ENCODE measurements around the gene SPATS2L.

SPATS2L gene

DNA sequence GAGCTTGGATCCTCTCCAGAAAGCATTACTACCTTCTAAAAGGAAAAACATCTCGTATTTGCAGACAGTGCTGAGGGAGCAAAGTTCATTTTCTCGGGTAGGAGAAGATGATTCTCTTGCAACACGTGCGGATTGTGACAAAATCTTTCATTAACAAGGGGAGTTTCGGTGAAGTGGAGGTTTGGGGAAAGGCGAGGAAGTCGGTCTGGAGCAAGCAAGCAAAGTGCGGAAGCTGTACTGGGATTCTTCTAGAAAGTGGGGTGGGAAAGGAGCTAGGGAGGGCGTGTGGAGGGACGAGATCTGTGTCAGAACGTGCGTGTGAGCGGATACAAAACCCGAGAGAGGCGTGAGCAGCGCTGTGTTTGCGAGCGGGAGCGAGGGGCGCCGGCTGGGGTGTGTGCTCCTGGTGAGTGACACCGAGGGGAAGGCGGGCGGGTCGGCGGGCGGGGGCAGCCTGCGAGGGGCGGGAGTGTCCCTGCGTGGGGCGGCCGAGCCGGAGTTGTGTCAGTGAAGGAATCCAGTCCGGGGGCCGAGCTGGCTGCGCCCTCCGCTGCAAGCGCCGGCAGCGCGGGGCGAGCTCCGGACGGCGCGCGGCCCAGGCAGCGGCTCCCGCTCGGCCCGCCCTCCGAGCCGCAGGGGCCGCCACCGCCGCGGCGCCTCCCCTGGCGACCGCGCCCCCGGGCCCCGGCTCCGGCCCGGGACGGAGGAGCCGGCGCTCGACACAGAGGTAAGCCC, at the start of gene SPATS2L:
TSS of gene SPATS2L (plus strand) at position 498 of the 735 bp plus-strand sequence. CDS start 82,552 bp downstream, outside the sequence.
- no peak for FAIRE-seq

- FAIRE-seq = no peak
Observed at GRCh38 chr2:200257570-200257969, 48.9 kb upstream of the SPATS2L start.

DNA sequence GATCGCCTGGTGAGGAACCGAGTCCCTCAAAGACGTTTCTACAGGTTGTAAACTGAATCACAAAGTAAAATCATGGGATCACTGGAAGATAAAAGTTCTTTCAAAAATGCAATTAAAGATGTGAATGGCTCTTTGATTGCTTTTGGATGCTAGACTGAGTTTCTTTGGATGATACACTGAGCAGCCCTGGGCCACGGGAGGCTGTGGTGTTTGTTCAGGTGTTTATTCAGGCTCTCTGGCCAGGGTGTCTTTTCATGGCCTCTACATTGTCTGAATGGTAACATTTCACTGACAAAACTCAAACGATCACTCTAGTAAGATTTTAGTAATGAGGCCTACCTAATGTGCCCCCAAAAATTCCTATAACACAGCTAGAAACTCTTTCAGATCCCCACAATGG, 48.4 kb upstream of the SPATS2L start:
- FAIRE-seq = no peak

DNA sequence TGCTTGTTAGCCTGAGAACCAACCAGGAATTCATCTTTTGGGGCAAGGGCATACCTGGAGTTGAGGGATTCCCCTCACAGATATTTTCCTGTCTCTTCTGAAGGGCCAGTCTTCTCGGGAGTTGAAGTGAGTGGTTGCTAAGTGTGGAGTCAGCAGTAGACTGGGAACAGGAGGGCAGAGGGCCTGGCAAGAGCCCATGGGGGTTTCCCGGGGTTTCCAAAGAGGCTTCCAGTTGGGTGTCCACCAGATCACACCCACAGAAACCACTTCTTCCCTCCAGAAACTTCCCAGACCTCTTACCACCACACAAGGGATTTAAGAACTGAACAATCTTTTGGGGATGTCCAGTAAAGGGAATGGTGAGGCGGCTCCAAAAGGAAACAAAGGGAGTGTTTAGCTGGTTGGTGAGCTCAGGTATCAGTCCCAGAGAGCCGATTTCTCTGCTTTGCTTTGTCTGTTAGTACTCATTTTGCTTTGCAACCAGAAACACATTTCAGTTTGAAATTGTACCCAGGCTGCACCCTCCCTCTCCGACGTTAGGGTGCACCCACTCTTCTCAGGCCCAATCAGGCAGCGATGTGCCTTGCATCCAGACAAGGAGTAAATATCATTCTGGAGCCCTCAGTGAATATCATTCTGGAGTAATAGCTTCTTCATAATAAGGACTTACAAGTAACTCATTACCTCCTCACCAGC, 47.5 kb upstream of the SPATS2L start:
- FAIRE-seq = no peak

DNA sequence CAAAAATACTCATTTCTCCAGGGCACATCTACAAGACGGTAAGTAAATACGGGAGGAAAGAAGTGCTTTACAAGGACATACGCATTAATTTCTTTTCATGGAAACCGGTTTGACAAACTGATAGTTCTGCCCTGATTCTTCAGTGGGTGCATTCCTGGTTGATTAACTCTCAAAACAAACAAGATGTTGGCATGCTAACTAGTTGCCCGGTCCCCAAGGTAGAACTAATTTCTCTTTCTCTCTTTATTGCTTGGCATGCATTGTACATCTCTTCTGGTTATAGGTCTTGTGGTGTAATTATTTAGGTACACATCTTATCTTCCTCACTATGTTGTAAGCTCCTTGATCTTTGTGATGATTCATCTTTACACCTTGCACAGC, 46.9 kb upstream of the SPATS2L start:
- FAIRE-seq = no peak

DNA sequence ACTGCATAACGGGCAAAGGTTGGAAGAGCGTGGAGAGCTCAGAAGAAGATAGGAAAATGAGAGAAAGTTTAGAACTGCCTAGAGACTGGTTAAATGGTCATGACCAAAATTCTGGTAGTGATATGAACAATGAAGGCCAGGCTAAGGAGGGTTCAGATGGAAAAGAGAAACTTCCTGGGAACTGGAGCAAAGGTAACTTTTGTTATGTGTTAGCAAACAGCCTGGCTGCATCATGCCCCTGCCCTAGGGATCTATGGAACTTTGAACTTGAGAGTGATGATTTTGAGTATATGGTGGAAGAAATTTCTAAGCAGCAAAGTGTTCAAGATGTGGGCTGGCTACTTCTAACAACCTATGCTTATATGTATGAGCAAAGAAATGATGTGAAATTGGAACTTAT, 44.4 kb upstream of the SPATS2L start:
- FAIRE-seq = no peak

DNA sequence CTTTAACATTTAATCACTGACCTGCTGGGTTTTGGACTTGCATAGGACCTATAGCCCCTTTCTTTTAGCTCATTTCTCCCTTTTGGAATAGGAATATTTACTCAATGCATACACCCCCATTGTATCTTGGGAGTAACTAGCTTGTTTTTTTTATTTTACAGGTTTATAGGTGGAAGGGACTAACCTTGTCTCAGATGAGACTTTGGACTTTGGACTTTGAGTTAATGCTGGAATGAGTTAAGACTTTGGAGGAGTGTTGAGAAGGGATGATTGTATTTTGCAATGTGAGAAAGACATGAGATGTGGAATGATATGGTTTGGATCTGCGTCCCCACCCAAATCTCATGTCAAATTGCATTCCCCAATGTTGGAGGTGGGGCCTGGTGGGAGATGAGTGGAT, 43.2 kb upstream of the SPATS2L start:
- FAIRE-seq = no peak

GRCh38 chr2:200264631-200265030, 41.9 kb upstream of the SPATS2L start:
- FAIRE-seq = no peak

DNA sequence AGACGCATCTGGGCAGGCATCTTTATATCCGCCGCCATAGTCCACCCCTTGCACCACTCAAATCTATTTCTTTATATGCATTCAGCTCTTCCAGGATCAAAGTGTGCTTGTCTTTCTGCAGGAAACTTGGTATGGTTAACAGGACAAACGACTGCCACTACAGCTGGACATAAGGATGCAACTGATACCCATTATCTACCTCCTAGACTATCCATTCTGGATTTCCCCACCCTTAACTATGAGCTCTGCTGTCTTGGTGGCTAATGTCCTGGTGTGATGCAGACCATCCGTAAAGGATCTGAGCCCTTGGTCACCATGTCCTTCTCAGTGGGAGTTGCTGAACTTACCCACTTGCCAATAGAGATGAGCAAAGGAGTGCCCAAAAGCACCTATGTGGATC, 40.1 kb upstream of the SPATS2L start:
- FAIRE-seq = no peak

DNA sequence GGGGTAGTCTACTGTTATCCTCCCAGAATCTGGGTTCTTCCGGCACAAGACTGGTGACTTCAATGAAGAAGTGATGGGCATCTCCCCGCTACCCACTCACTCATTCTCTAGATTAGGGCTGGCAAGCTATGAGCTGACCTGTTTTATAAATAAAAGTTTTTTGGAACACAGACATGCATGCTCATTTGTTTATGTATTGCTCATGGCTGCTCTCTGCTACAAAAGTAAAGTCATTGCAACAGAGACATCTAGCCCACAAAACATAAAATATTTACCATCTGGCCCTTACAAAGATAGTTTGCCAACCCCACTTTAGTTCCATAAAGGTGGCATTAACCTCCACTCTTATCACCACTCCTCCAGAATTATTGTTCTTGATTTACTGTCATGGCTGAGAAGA, 39.1 kb upstream of the SPATS2L start:
- FAIRE-seq = no peak

- FAIRE-seq = no peak
Observed at GRCh38 chr2:200270732-200271131, 35.8 kb upstream of the SPATS2L start.

DNA sequence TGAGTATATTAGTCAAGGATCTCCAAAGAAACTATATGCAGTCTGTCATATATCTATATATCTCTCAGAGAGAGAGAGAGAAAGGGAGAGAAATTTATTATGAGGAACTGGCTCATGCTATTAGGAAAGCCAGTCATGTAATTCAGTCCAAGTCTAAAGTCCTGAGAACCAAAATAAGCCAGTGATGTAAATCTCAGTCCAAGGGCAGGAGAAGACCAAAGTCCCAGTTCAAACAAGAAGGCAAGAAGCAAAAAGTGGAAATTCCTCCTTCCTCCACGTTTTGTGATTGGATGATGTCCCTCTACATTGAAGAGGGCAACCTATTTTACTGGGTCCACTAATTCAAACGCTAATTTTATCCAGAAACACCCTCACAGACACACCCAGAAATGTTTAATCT, 34.2 kb upstream of the SPATS2L start:
- no peak for FAIRE-seq

DNA sequence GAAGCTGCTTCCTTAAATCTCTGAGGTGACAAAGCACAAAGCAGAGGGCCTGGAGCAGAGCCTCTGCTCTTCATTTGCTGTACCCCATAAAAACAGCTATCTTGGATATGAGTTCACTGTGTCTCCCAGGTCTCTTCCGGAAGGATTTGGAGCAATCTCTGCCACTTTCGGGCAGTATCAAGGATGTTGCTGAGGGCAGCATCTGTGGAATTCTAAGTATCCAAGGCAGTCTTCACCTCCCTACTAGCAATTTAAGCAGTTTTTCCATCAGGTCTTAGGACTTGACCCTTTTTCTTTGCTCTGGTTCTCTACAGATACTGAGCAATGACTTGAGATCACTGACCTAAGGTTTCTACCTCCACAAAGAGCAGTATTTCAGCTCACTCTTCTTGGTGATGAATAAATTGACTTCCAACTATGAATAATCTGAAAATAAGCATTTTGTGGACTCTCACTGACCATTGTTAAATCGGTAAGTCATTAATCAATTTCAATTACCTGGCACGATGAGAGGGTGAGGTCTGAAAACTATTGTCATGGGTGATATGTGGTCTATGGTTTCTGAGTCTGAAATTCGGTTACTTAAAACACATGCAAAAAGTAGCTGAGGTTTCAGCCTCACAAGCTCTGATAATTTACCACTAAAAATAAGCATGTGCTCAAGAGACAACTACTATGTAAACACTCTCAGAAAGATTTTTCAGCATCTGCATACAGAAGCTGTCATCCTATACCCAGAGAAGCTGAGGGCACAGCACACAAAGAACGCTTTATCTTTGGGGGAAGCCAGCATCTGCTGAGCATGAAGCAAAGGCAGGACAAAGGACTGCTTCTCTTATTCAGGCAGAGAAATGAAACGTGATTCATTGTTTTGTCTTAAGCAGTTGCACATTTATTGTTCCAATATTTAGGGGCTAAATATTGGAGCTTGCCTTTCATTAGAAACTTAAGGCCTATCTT, 32.1 kb upstream of the SPATS2L start:
- FAIRE-seq = no peak

- no peak for FAIRE-seq
Observed at GRCh38 chr2:200275295-200276013, 31.0 kb upstream of the SPATS2L start.

DNA sequence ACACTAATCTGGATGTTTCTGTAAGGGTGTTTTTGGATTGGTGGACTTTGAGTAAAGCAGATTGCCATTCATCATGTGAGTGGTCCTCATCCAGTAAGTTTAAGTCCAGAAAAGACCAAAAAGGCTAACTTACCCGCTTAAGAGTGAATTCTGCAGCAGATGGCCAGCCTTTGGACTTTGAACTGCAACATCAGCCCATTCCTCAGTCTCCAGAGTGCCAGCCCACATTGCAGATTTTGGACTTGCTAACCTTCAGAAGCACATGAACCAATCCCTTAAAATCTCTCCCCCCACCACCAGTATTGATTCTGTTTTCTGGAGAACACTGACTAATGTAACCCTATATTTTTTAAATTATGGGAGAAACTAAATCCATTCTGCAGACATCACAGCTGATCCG, 30.0 kb upstream of the SPATS2L start:
- FAIRE-seq = no peak

- no peak for FAIRE-seq
Observed at GRCh38 chr2:200278694-200279316, 27.7 kb upstream of the SPATS2L start.

GRCh38 chr2:200279857-200280256, 26.6 kb upstream of the SPATS2L start:
- peak; percentile 51 for FAIRE-seq

GRCh38 chr2:200286578-200286977, 19.9 kb upstream of the SPATS2L start:
- FAIRE-seq = no peak

GRCh38 chr2:200288670-200289429, 17.6 kb upstream of the SPATS2L start:
- FAIRE-seq = no peak

DNA sequence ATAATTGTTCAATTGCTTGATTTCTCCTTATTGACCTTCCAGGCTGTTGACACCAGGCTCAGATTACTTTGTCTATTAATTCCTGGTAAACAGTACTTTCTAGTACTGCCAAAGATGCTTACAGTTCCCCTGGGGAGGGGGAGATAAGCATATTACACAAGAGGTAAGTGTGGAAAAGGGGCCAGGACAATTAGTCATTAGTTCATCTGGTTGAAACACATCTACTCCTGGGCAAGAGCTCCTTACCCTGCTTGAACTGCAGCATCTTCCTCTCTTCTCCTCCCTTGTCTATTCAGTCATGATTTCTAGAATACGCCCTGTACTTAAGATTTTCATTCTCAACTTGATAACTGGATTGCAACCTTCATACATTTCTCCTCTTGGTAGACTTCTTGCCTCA, 10.4 kb upstream of the SPATS2L start:
- no peak for FAIRE-seq

GRCh38 chr2:200297100-200297499, 9.4 kb upstream of the SPATS2L start:
- FAIRE-seq = no peak

- FAIRE-seq = no peak
Observed at GRCh38 chr2:200297989-200298388, 8.5 kb upstream of the SPATS2L start.
